Ammon's horn (tissue), 1 donor: ENCODE data around the gene MACROD2.

ENCODE experiments used
- DNase-seq: peaks from one replicate; pipeline ENCODE4 v3.0.0-alpha.2; 2016; ENCODE audit warnings: low spot score

MACROD2 gene

GRCh38 chr20:14866841-14867514 lies 871.7 kb downstream of the MACROD2 start:
- DNase-seq: no peak

DNA sequence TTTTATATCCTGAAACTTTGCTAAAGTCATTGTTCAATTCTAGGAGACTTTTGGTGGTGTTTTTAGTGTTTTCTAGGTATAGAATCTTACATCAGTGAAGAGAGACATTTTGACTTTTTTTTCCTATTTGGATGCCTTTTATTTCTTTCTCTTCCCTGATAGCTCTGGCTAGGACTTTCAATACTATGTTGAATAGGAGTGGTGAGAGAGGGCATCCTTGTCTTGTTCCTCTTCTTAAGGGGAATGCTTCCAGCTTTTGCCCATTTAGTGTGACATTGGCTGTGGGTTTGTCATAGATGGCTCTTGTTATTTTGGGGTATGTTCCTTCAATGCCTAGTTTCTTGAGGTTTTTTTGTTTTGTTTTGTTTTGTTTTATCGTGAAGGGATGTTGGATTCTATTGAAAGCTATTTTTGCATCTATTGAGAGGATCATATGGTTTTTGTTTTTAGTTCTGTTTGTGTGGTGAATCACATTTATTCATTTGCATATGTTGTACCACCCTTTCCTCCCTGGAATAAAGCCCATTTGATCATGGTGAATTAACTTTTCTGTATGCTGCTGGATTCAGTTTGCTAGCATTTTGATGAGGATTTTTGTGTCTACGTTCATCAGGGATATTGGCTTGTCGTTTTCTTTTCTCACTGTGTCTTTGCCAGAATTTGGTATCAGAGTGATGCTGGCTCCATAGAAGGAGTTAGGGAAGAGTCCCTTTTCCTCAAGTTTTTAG lies 882.1 kb downstream of the MACROD2 start:
- no peak for DNase-seq

DNA sequence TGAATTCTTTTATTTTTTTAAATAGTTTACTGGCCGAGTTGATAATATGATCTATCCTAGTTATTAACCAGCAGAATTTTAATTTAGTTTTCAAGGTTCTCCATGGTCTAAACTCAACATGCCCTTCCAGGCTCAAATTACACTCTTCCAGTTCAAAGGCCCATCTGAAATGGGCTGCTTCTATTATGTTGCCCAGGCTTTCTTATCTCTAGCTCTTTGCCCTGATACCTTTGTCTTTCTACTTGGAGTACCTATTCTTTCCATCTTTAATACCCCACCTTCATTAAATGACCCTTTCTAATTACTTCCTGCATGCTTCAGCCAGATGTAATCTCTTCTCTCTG lies 883.3 kb downstream of the MACROD2 start:
- no peak for DNase-seq

- no peak for DNase-seq
Observed at GRCh38 chr20:14879020-14879697, 883.8 kb downstream of the MACROD2 start.

DNA sequence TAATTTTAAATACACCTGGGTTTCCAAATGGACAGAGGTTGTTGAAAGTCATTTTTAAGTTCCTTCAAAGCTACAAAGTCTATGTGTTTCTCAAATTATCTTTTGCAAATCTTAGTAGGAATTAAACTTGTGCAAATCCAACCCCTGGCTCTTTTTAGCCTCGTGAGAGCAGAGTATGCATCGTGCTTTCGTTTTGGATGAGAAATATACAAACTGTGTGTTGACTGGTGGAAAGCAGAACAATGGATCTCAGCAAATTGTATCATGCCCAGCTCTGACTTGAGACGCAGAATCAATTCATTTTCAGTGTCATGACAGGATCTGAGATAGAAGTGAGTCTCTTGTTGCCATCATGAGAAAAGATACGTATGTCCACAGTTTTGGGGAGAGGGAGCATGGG lies 884.5 kb downstream of the MACROD2 start:
- no peak for DNase-seq

DNA sequence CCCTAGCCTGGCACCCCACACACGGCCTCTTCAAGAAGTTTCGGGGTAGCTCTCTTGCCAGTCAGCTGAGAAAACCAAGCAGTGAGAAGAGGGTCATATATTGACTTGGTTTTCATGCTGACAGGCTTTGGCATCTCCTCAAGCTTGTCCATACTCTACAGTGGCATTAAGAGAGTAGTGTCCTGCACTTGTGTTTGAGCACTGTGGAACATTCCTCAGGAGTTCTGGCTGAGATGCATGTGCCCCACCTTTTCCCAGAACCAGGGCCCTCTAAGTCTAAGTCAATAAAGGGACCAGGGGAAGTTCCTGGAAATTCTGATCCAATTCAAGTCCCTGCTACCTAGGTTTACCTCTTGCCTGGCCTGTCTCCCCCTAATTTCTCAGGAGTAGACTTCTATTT lies 886.2 kb downstream of the MACROD2 start:
- DNase-seq: no peak

DNA sequence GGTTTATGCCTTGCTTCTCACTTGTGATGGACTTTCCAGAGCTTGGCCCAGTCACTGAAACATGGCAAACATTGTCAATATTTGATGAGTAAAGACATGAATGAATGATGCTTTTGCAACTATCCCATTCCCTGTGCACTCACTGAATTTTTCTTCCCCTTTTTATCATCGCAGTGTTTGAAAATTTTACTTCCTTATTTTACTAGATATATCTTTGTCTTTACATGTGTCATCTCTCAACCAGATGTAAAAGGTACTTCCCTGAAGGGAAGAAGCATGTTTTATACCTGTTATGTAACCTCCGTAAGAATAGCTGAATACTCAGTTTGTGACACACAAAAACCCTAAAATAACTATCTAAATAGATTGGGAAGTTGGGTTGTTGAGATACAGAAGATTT lies 886.8 kb downstream of the MACROD2 start:
- no peak for DNase-seq

GRCh38 chr20:14882846-14883245 lies 887.5 kb downstream of the MACROD2 start:
- DNase-seq: no peak

GRCh38 chr20:14883324-14883723 lies 888.0 kb downstream of the MACROD2 start:
- DNase-seq: no peak

DNA sequence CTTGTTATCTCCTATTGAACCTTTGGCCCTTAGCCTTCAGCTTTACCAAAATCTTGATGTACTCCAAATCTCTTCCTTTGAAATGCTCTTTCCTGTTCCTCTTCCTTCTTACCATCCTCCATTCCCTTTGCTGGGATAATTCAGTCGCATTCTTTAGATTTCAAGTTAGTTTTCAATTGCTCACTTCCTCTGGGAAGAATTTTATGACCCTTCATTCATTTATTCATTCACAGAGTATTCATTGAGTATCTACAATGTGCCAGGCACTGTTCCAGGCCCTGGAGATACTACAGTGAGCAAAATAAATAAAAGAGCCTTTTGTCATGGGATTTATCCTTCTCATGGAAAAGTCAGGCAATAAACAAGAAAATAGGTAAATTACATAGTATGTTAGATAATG lies 890.3 kb downstream of the MACROD2 start:
- no peak for DNase-seq

GRCh38 chr20:14888134-14888533 lies 892.8 kb downstream of the MACROD2 start:
- no peak for DNase-seq

- no peak for DNase-seq
Observed at GRCh38 chr20:14889496-14890255, 894.4 kb downstream of the MACROD2 start.

DNA sequence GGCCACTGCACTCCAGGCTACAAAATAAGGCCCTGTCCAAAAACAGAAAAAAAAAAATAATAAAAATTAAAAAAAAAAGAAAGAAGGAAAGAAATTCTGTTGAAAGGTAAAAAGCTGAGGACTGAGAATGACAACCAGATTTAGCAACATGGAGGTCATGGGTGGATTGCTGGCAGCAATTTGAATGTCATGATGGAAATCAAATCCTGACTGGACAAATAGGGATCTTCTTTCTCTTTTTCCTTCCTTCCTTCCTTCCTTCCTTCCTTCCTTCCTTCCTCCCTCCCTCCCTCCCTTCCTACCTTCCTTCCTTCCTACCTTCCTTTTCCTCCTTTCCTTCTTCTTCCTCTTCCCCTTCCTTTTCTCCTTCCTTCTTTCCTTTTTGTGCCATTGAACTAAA lies 895.4 kb downstream of the MACROD2 start:
- no peak for DNase-seq

GRCh38 chr20:14892782-14893181 lies 897.5 kb downstream of the MACROD2 start:
- no peak for DNase-seq

DNA sequence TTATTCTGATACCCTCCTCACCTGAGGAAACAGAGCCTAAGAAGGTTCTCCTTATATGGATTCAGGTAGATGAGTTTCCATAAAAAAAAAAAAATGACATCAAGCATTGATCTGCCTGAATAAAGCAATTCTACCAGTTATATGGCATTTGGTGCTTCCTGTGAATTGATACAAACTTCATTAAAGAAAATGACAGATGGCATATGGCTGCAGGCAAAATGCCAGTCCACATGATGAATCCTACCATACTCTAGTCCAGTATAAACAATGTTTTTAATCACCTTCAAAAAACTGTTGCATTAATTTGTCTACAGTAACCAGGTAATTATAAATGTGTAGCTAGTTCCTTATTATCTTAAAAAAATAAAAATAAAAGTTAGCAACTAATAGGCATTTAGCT lies 901.3 kb downstream of the MACROD2 start:
- DNase-seq: no peak

DNA sequence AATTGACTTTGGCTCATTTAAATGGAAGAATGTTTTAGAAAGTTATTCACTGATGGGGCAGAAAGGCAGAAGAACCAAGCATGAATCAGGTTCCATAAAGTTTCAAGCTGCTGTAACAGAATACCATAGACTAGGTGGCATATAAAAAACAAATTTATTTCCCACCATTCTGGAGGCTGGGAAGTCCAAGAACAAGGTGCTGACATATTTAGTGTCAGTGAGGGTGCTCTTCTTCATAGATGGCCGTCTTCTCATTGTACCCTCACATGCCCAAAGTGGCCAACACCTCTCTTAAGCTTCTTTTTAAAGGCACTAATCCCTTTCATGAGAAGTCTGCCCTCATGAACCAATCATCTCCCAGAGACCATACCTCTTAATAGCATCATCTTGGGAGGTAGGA lies 902.3 kb downstream of the MACROD2 start:
- DNase-seq: no peak

- no peak for DNase-seq
Observed at GRCh38 chr20:14902432-14903089, 907.2 kb downstream of the MACROD2 start.

DNA sequence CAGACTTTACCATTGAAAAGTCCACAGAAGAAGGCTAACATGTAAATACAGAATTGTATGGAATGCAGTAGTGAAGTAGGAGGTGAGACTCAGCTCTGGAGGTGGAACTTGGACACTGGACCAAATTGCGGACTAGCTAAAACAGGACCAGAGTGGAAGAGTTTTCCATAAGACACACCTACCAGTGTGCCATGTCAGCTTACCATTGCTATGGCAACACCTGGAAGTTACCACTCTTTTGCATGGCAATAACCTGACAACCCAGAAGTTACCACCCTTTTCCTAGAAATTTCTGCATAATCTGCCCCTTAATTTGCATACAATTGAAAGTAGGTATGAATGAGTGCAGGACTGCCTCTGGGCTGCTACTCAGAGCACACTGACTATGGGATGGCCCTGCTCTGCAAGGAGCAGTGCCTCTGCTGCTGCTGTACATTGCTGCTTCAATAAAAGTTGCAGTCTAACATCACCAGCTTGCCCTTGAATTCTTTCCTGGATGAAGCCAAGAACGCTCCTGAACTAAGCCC lies 911.7 kb downstream of the MACROD2 start:
- DNase-seq: no peak

DNA sequence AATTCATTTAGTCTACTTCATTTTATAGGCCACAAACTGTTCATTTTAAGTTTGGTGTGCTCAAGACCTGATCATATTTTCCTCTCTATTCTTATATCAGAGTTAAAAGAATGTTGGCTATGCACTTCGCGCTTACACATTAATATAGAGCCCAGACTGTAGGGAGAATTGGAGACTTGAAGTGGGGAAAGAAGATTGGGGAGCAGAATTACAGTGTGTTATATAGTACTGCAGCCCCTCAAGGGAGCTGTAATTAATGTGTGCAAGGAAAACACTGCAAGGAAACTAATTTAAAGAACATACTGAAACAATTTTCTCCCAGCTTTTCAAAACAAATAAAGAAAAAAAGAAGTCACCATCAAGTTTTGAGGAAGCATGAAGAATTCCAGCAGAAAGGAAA lies 914.8 kb downstream of the MACROD2 start:
- no peak for DNase-seq

DNA sequence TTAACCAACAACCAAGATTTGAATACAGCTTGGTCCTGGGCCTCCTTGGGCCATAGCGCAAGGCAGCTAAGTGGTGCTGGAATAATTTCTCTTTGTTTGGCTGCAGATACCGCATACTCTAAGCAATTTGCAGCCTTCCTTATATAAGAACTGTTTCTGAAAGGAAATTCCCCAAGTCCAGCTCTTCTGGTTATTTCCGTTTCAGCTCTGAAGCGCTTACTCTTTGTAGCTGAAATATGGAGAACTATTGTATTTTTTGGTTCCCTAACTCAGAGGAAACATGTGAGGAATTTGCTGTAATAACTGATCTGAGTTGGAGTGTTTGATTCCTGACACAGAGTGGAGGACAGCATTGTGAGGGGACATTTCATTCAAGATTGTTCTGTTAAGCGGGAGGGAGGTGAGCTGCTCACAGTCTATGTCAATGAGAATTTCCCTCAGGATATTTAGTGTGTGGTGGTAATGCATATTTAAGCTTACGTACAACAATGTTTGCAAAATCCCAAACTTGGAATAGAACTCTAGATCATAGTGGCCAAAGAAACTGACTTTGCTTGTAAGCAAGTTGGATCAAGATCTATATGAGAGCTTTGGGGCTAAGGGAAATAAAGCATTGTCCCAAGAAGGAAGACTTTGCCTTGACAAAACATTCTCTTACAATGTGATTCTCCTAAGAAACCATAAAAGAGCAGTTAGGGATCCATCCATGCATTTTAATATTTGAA lies 918.7 kb downstream of the MACROD2 start:
- DNase-seq: no peak

GRCh38 chr20:14914633-14915032 lies 919.3 kb downstream of the MACROD2 start:
- DNase-seq: no peak
